ENCODE measurements around the gene SSU72. TPM values are rescaled to one million over a fixed set of nuclear protein-coding genes. Genes with fewer than 3 reads are reported as not detected.
A peak's percentile ranks its signal among the peaks of the same experiment; 100 is the strongest.
"Not testable (repeated sequence)": the region's sequence is repeated elsewhere in the genome, so short reads cannot be mapped to it uniquely, and the experiment has no call there.

Gene SSU72
- total RNA-seq, 6 experiments from 2014 or later = 46.6 to 72.6 (median 63.8) TPM

DNA sequence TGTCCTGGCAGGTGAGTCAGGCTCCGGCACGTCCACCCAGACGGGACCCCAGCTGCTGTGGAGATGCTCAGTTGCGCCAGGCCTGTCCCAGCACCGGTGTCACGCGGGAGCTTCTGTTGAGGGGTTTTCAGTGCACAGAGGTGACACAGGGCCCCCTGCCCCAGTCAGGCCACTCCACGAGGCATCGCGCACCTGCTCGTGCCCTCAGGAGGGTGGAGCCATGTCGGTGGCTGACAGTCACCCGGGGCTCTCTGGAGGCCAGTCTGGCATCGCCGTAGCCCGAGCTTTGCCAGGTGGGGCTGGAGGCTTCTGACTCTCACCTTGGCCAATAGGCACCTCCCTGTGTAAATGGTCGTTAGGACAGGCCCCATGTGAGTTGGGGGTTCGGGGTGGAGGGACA lies 45.3 kb downstream of the SSU72 start:
- no peak for TF ChIP-seq POLR2A (IDR thresholded peaks at IDR 0.05)
- TF ChIP-seq, protein P1, sequence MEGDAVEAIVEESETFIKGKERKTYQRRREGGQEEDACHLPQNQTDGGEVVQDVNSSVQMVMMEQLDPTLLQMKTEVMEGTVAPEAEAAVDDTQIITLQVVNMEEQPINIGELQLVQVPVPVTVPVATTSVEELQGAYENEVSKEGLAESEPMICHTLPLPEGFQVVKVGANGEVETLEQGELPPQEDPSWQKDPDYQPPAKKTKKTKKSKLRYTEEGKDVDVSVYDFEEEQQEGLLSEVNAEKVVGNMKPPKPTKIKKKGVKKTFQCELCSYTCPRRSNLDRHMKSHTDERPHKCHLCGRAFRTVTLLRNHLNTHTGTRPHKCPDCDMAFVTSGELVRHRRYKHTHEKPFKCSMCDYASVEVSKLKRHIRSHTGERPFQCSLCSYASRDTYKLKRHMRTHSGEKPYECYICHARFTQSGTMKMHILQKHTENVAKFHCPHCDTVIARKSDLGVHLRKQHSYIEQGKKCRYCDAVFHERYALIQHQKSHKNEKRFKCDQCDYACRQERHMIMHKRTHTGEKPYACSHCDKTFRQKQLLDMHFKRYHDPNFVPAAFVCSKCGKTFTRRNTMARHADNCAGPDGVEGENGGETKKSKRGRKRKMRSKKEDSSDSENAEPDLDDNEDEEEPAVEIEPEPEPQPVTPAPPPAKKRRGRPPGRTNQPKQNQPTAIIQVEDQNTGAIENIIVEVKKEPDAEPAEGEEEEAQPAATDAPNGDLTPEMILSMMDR (IDR thresholded peaks at IDR 0.05) = no peak
- DNase-seq = no peak
- Histone ChIP-seq H3K27ac (no peak overlapping the region), H3K9me3 (no peaks in the 10 kb centered on the region), H3K4me1 (no peaks in the 10 kb centered on the region), H3K36me3 (peaks cover 0 to 12% (median 0%) of the 10 kb centered on the region in 4 donors), H3K27me3 (no peaks in the 10 kb centered on the region), H3K4me3 (no peak overlapping the region)
- intact Hi-C loops (cut with DNase I) = no loop called here
- WGBS (ENCODE audit: insufficient coverage, low coverage, low lambda C conversion rate, missing lambda C conversion rate) = no CpG with 5 or more reads among the region's 18 CpGs
- no peak for ATAC-seq

DNA sequence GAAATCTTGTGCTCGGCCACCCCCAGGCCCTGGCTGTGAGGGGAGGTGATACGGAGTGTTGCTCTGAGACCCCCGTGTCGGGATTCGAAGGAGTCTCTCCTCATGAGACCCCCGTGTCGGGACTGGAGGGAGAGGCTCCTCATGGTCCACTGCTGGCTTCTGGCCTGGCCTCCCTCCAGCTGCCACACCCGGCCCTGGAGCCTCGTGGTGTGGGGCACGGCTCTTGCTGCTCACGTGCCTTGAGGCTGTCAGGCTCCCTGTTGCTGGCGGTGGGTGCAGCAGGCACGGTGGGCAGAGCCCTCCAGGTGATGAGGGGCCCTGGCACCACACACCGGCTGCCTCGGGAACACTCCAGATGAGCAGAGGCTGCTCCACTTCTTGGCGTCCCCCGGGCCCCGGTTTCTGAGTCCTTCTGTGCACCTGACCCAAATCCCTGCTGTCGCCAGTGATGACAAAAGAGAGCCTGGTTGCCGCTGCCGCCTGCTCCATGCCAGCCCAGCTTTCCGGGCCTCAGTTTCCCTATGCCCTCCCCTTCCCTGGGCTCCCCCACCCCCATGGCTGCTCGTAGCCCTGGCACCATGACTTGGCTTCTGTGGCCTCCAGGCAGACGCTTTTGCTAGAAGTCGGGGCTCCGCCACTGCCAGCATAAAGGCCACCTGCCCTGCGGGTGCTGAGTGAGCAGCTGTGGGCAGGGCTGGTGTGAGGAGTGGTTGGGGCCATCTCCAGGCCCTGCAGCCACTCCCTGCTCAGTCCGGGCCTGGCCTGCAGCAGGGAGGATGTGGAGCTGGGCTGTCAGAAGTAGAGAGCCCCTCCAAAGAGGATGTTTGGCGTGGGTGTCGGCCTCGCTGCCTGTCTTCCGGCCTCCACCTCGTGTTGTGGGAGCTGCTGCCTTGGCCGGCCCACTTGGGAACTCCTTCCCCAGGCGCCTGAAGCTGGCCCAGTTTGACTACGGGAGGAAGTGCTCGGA lies 46.1 kb downstream of the SSU72 start:
- no peak for ATAC-seq
- no peaks in the 10 kb centered on the region for H3K27me3 ChIP-seq
- H3K4me1 ChIP-seq = no peaks in the 10 kb centered on the region
- no peak overlapping the region for H3K27ac ChIP-seq
- no peak overlapping the region for H3K4me3 ChIP-seq
- 97% methylated on average over 4 of the region's 37 CpGs for WGBS (ENCODE audit: insufficient coverage, low coverage, low lambda C conversion rate, missing lambda C conversion rate)
- TF ChIP-seq, protein P1 (IDR thresholded peaks at IDR 0.05) = no peak
- no peak for TF ChIP-seq POLR2A (IDR thresholded peaks at IDR 0.05)
- H3K36me3 ChIP-seq = peaks cover 0 to 12% (median 0%) of the 10 kb centered on the region in 4 donors
- intact Hi-C loops (cut with DNase I) = no loop called here
- DNase-seq = no peak
- H3K9me3 ChIP-seq = no peaks in the 10 kb centered on the region

DNA sequence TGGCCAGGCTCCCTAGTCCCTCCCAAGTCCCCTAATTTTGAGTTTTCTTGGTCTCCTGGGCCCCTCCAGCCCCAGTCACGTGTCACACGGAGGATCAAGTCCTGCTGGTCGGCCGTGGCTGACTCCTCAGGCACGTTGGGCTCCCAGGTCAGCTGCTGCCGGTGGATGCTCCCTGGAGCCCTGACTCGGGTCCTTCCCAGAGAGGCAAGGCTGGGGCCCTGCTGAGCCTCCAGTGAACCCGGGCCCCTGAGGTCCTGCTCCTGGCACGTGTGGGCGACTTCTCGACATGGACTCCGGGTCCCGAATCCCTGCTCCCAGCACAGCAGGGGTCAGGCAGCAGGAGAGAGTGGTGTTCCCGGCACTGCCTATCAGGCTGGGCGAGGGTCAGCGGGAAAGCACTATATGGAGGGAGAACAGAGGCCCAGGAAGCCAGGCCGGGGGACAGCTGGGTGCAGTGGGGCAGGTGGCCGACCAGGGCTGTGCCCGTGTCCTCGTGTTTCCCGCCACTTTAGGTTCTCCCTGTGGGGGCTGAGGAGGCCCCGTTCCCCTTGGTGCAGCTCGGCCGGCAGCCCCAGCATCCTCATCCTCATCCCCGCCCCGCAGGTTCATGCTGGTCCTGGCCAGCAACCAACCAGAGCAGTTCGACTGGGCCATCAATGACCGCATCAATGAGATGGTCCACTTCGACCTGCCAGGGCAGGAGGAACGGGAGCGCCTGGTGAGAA lies 47.4 kb downstream of the SSU72 start:
- TF ChIP-seq, protein P1 (IDR thresholded peaks at IDR 0.05) = no peak
- no peak for TF ChIP-seq POLR2A (IDR thresholded peaks at IDR 0.05)
- Histone ChIP-seq H3K9me3 (no peaks in the 10 kb centered on the region), H3K27ac (no peak overlapping the region), H3K4me1 (no peaks in the 10 kb centered on the region), H3K4me3 (no peak overlapping the region), H3K27me3 (no peaks in the 10 kb centered on the region), H3K36me3 (peaks cover 0 to 12% (median 0%) of the 10 kb centered on the region in 4 donors)
- DNase-seq (no peak), ATAC-seq (no peak)
- WGBS (ENCODE audit: insufficient coverage, low coverage, low lambda C conversion rate, missing lambda C conversion rate) = no CpG with 5 or more reads among the region's 31 CpGs
- intact Hi-C loops (cut with DNase I) = no loop called here

DNA sequence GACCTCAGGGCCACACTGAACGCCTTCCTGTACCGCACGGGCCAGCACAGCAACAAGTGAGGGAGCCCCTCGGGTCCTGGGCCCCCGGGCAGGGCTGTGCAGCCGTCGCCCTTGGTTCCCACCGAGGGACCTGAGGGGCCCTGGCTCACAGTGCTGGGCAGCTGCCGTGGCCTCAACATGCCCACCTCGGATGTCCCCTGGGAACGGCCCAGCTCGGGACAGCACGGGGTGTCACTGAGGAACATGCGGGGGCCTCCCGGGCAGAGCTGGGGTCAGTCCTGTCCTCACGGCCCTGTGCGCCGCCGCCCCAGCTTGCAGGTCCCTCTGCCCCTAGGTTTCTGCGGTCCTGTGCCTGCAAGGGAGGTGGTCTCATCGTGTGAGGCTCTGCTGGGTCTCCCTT lies 48.2 kb downstream of the SSU72 start:
- H3K27me3 ChIP-seq; H3K4me1 ChIP-seq; H3K9me3 ChIP-seq; H3K27ac ChIP-seq; DNase-seq; ATAC-seq; intact Hi-C loops (cut with DNase I); H3K4me3 ChIP-seq: not testable (repeated sequence)
- H3K36me3 ChIP-seq = peaks cover 0 to 12% (median 0%) of the 10 kb centered on the region in 4 donors
- no CpG with 5 or more reads among the region's 21 CpGs for WGBS (ENCODE audit: insufficient coverage, low coverage, low lambda C conversion rate, missing lambda C conversion rate)

DNA sequence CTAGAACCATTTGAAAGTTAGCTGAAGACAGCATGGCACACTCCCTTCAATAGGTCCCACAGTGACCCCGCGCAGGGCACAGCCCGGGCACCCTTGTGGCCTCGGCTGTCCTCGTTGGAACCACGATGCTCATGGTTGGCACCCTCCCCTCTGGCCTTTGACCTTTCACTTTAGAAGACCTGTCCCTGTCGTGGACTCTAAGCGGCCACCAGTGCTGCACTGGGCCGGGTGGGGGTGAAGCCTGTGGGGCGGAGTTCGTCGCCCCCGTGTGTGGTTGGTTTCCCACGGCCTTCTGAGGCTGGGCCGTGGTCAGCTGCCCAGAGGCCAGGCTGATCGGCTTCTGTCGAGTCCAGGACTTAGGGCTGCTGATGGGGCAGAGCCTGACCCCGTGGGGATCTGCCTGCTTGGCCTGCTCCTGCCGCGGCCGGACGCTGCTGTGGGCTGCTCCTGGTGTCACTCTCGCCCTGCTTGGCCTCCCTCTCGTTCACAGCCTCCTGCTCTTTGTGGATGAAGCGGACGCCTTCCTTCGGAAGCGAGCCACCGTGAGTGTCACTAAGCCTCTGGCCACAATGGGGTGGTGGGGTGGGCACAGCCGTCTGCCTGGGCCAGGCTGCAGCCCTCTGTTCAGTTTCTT lies 49.8 kb downstream of the SSU72 start:
- peak in 1 of 3 donors; percentile 77 for DNase-seq
- intact Hi-C loops (cut with DNase I); H3K4me3 ChIP-seq; H3K27ac ChIP-seq; H3K4me1 ChIP-seq; H3K27me3 ChIP-seq; H3K9me3 ChIP-seq: not testable (repeated sequence)
- ATAC-seq = peak; percentile 53 to 82 (median 73)
- H3K36me3 ChIP-seq = peaks cover 0 to 19% (median 1%) of the 10 kb centered on the region in 4 donors
- 94% methylated on average over 6 of the region's 30 CpGs for WGBS (ENCODE audit: insufficient coverage, low coverage, low lambda C conversion rate, missing lambda C conversion rate)

DNA sequence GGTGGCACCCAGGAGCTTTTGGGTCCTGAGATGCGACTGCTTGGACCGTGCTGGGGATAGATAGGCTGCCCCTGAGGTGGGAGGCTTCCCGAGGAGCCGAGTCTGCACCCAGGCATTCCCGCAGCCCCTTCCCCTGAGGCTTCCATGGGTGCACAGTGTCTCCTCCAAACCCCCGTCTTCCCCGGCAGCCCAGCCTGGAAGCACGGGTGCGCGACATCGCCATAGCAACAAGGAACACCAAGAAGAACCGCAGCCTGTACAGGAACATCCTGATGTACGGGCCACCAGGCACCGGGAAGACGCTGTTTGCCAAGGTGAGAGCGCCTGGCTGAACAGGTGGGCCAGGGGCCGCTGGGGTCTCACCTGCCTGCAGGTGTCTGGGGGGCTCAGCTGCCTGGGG lies 51.0 kb downstream of the SSU72 start:
- H3K9me3 ChIP-seq; ATAC-seq; H3K4me1 ChIP-seq; H3K4me3 ChIP-seq; H3K27ac ChIP-seq; DNase-seq; H3K27me3 ChIP-seq; intact Hi-C loops (cut with DNase I): not testable (repeated sequence)
- WGBS (ENCODE audit: insufficient coverage, low coverage, low lambda C conversion rate, missing lambda C conversion rate) = 92% methylated on average over 8 of the region's 17 CpGs
- H3K36me3 ChIP-seq = peaks cover 0 to 16% (median 1%) of the 10 kb centered on the region in 4 donors

DNA sequence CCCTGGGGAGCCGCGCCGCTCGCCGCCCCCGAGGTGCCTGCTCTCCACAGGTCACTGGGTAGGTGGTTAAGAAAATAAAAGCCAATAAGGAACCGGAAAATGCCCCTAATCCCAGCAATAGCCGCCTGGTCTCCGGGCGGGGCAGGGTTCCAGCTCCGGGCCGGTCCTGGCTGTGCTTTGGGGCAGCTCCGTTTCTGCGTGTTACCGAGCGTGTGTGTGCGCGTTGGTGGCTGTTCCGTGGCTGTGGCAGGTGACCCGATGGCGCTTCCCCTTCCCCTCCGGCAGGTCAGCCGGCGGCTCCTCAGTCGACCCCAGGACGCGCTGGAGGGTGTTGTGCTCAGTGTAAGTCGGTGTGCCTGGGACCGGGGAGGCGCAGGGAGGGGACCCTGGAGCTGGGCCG lies 51.4 kb downstream of the SSU72 start:
- H3K27me3 ChIP-seq; ATAC-seq; H3K4me3 ChIP-seq; H3K9me3 ChIP-seq; DNase-seq; H3K4me1 ChIP-seq; H3K27ac ChIP-seq; intact Hi-C loops (cut with DNase I): not testable (repeated sequence)
- peaks cover 0 to 15% (median 1%) of the 10 kb centered on the region in 4 donors for H3K36me3 ChIP-seq
- WGBS (ENCODE audit: insufficient coverage, low coverage, low lambda C conversion rate, missing lambda C conversion rate) = 93% methylated on average over 8 of the region's 31 CpGs

DNA sequence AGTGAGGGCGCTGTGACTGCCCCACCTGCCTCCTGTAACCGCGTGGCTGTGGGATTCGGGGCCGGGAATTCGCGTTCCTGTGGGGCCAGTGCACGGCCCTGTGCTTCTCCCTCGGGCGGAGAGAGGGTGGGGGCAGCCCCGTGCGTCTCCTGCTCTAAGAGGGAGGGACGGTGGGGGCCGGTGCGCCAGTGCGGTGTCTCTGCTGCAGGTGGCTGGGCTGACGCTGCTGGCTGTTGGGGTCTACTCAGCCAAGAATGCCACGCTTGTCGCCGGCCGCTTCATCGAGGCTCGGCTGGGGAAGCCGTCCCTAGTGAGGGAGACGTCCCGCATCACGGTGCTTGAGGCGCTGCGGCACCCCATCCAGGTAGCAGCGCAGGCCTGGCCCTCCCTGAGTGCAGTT lies 52.1 kb downstream of the SSU72 start:
- H3K4me3 ChIP-seq; intact Hi-C loops (cut with DNase I); DNase-seq; H3K9me3 ChIP-seq; H3K36me3 ChIP-seq; ATAC-seq; H3K4me1 ChIP-seq; H3K27ac ChIP-seq; H3K27me3 ChIP-seq: not testable (repeated sequence)
- no CpG with 5 or more reads among the region's 30 CpGs for WGBS (ENCODE audit: insufficient coverage, low coverage, low lambda C conversion rate, missing lambda C conversion rate)
